GM12801 (cell line): ENCODE measurements around the gene IL17RC.

Source experiments
- TF ChIP-seq, protein P1 (sequence below): IDR thresholded peaks from one replicate; pipeline ENCODE4 v1.5.1; 2011; ENCODE audit warnings: control low read depth; ENCODE audit not compliant: insufficient read length; ENCODE audit errors: extremely low read depth

The IL17RC gene

DNA sequence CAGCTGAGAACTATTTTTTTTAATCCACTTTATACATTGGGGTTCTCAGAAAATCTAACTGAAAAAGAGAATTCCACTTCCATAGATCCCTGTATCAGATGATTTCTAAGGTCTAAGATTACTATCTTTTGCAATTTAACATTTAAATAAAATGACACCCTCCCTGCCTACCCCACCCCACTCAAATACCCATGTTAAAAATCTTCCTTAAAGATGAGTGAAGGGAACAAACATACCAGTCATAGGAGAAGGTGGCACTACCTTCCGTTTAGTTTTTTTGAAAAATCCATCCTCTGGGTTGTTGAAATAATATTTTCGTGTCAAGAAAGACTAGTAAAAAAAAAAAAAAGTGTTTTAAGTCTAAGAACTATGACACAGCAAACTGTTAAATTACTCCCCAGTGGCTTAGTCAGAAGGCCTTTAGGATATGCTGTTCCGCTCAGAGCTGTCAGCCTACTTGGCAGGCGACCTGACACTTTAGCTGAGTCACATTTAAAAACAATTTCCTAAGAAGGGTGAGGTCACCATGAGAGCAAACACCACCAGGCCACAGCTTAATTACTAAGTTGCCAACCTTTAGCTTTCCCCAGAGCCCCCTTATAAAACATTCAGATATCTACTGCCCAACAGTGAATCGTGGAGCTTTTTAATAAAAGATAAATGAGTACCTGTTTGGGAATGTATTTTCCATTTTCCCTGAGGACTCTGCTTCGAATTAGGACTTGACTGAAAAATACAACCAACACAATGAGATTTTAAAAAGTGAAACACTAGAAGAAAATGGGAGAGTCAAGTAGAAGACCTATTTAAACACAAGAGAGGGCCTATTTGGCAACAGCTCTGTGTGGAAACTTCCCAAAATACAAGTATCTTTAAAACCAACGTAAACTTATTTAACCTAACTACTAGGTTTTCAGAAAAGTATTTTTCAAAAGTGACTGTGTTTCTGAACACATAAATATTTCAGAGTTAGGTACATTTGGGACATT is 60.1 kb downstream of the IL17RC start:
- TF ChIP-seq, protein P1, sequence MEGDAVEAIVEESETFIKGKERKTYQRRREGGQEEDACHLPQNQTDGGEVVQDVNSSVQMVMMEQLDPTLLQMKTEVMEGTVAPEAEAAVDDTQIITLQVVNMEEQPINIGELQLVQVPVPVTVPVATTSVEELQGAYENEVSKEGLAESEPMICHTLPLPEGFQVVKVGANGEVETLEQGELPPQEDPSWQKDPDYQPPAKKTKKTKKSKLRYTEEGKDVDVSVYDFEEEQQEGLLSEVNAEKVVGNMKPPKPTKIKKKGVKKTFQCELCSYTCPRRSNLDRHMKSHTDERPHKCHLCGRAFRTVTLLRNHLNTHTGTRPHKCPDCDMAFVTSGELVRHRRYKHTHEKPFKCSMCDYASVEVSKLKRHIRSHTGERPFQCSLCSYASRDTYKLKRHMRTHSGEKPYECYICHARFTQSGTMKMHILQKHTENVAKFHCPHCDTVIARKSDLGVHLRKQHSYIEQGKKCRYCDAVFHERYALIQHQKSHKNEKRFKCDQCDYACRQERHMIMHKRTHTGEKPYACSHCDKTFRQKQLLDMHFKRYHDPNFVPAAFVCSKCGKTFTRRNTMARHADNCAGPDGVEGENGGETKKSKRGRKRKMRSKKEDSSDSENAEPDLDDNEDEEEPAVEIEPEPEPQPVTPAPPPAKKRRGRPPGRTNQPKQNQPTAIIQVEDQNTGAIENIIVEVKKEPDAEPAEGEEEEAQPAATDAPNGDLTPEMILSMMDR: no peak

DNA sequence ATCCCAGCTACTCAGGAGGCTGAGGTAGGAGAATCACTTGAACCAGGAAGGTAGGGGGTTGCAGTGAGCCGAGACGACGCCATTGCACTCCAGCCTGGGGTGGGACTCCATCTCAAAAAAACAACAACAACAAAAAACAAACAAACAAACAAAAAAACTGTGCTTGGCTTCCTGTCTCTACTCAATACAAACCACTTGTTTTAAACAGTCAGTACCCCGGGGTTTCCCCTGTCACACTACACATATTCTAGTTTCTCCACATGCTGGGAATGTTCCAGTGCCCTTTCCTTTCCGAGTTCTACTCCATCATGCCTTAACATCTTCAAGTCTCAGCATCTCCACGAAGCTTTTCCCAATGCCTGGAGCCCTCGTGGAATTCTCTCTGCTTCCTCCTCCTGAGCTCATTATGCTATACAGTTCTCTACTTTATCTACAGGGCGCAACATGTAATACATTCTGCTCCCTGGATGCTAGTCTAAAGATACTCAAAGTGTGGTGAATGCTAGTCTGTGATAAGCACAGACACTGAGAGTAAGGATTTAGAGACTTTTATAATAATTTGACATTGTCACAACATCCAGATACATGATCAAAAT is 61.9 kb downstream of the IL17RC start:
- TF ChIP-seq, protein P1: no peak

DNA sequence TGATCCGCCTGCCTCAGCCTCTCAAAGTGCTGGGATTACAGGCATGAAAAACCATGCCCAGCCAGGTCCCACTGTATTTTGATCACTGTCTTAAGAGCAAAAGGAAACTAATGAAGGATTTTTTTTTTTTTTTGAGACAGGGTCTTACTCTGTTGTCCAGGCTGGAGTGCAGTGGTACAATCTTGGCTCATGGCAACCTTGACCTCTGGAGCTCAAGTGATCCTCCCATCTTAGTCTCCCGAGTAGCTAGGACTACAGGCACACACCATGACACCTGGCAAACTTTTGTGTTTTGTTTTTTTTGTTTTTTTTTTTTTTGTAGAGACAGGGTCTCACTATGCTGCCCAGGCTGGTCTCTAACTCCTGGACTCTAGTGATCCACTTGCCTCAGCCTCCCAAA is 63.4 kb downstream of the IL17RC start:
- TF ChIP-seq, protein P1: no peak
